ENCODE measurements around the gene MLYCD.
"Not testable (repeated sequence)": the region's sequence is repeated elsewhere in the genome, so short reads cannot be mapped to it uniquely, and the experiment has no call there.

MLYCD gene

DNA sequence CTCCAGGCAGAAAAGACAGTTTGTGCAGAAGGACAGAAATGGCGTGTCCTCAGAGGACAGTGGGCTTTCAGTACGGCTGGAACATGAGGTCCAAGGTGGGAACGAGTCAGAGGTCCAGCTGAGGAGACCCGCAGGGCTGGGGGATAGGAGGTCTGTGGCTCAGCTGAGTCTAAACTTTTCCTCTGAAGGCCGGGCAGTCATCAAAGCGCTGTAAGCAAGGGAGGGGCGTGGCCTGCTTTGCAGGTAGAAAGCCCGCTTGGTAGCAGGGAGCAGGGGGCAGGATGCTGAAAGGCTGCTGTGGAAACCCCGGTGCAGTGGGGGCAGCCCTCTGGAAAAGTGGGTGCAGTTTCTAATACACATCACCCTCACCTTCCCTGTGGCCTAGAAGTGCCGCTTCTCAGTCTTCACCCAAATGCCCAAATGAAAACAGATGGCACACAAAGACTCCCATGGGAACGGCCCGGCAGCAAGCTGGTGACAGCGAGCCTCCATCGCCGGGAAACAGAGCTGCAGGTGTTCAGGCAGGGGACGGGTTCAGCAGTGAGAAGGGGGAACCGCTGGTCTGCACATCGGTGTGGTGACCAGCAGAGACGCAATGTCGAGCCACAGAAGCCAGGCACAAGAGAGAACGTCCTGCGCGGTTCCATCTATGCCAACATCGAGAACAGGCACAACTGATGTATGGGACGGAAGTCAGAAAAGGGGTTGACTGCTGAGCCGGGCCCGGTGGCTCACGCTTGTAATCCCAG is 41.9 kb downstream of the MLYCD start:
- DNase-seq (ENCODE audit: low spot score): no peak

DNA sequence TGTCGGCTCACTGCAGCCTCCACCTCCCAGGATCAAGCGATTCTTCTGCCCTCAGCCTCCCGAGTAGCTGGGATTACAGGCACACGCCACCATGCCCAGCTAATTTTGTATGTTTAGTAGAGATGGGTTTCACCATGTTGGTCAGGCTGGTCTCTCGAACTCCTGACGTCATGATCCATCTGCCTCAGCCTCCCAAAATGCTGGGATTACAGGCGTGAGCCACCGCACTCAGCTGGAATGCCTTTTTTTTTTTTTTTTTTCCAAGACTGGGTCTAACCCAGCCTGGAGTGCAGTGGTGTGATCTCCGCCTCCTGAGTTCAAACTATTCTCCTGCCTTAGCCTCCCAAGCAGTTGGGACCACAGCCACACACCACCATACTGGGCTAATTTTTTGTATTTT is 42.6 kb downstream of the MLYCD start:
- not testable (repeated sequence) for DNase-seq (ENCODE audit: low spot score)

DNA sequence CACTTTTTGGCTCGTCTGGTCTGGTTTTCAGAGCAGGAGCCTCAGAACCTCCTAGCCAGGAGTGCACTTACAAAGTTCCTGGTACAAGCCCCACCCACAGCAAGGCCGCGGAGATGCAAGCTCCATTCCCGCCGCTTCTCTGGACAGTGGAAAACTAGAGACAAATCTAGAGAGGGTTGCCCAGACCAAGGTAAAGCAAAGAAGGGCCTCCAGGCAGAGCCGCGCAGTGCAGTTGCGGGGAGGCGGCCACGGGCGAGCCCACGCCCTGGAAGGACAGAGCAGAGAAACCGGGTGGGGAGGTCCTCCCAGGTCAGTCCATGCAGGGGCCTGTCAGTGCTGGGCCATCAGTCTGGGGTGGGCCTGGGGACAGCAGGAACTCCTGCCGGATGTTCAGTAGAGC is 43.2 kb downstream of the MLYCD start:
- DNase-seq (ENCODE audit: low spot score): no peak

DNA sequence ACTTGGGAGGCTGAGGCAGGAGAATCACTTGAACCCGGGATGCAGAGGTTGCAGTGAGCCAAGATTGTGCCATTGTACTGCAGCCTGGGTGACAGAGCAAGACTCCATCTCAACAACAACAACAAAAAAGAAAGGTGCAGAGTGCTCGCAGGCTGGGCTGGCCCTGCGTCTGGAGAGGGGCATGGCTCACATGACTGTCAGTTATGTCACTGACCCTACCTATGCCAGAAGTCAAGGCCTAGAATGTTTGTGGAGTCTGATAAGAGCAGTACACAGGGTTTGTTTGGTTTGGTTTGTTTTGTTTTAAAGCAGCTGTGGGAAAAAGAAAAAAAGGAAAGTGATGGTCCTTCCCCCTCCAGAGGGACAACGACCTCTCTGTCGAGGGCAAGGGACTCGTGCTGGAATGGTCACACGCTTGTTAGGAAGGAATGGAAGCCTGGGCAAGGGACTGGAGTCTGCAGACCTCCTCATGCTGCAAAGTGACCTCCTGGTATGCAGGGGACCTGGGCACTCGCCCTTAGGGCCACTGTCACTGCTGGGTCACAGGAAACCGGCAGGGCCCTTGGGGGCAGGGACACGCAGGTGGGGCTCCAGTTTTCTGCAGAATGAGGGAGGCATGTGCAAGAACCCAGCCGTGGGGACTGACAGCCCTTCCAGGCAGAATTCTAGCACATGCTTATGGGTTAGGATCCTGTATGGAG is 44.0 kb downstream of the MLYCD start:
- DNase-seq (ENCODE audit: low spot score): no peak

DNA sequence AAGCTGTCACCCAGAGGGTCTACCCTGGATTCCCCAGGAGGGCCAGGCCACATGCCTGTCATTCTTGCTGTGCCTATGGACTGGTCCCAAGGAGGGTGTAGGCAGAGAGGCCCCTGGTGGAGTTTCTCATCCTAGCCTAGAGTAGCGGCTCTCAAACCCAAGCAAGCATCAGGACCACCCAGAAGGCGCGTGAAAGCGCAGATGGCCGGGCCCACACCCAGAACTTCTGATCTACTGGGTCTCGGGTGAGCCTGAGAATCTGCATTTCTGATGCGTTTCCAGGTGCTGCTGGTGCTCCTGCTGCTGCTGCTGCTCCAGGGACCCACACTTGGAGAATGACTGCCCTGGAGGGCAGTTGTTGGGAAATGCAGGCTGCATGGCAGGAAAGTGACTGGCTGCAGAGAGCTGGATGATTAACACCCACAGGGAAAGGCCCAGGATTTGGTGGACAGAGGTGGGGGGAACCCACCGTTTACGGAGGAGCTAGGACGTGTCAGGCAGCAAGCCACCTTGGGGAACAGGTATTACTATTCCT is 44.7 kb downstream of the MLYCD start:
- DNase-seq (ENCODE audit: low spot score): no peak

DNA sequence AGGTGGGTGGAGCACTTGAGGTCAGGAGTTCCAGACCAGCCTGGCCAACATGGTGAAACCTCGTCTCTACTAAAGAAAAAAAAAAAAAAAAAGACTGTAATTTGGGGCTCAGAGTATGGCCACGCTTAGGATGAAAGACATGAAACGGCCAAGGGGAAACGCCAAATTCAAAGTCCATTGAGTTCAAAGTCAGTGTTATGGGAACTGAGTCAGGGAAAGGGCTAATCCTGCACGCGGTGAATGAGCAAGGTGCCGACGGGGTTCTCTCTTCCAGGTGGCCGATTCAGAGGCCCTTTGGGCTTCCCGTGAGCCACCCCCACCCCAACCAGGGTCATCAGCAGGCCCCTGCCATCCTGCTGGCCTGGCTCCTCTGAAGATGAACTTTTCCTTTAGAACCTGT is 46.7 kb downstream of the MLYCD start:
- DNase-seq (ENCODE audit: low spot score): no peak

DNA sequence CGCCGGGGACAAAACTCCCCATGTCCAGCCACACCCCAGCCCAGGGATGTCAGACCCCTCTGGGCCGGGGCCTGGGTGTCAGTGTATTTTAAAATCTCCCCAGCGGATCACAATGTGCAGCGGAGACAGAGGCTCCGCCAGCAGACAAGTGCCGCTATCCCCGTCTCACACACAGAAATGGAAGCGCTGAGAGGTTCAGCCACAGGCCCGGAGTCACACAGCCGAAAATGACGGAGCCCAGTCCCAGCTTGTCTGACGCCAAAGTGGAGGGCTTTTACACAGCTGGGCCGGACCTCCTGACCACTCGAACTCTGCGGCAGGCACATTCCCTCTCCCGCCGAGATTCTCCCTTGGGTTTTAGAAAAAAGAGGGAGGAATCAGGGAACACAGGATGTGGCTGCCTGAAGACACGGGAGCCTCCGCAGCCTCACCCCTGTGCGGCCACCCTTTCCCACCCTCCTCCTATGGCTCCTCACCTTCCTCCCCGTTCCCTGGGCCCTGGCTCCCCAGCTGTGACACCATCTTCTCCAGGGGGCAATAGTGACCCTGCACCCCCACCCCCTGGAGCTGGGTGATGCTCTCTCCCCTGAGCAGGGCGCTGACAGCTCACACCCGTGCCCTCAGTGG is 47.4 kb downstream of the MLYCD start:
- no peak for DNase-seq (ENCODE audit: low spot score)

DNA sequence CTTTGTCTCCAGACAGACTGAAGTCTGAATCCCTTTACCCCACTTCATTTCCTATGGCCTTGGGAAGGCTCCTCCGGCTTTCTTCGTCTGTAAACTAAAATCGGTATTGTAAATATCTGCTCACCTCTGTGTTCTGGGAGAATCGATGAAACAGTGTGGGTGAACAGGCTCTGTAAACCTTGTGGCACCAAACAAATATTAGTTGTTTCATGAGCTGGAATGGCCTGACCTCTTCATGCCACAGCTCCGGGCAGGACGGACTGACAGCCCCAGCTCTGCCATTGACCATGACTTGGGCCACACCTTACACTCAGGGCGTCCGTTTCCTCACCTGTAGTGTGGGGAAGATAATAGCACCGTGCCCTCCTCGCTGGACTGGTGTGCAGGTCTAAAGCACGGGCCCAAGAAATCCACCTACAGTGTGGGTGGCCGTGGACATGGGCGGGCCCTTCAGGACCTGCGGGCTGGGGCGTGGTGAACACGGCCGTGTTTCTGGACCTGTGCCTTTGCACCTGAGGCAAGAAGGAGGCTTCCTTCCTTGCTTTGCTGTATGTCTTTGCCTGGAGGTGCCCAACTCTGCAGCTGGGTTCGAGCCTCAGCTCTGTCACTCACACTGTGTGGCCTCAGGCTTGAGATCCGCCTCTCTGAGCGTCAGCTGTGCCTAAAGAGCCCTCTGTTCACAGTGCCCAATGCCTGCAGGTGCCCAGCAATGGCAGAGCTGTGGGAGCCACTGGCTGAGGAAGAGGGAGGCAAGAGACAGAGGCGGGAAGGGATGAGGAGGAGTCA is 48.1 kb downstream of the MLYCD start:
- no peak for DNase-seq (ENCODE audit: low spot score)

DNA sequence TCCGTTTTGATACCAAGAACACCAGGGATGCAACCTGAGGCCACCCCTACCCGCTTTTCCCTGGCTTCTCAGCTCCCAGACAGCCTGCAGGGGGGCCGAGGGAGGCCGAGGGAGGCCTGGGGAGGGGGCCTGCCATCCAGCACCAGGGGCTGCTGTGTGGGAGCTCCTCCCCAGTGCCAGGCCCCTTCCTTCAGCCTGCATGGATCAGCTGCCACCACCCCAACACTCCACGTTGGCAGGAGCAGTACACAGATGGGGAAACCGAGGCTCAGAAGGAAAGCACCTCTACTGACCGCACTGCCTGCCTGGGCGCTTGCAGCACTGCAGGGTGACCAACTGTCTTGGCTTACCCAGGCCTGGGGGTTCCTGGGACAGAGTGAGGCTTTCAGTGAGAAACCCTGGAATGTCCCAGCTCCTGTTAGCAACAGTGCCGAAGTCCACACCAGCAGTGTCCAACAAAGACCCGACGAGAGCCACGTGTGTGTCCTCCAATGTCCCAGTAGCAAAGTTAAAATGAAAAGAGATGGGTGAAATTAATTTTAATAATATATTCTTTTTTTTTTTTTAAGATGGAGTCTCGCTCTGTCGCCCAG is 48.8 kb downstream of the MLYCD start:
- no peak for DNase-seq (ENCODE audit: low spot score)

DNA sequence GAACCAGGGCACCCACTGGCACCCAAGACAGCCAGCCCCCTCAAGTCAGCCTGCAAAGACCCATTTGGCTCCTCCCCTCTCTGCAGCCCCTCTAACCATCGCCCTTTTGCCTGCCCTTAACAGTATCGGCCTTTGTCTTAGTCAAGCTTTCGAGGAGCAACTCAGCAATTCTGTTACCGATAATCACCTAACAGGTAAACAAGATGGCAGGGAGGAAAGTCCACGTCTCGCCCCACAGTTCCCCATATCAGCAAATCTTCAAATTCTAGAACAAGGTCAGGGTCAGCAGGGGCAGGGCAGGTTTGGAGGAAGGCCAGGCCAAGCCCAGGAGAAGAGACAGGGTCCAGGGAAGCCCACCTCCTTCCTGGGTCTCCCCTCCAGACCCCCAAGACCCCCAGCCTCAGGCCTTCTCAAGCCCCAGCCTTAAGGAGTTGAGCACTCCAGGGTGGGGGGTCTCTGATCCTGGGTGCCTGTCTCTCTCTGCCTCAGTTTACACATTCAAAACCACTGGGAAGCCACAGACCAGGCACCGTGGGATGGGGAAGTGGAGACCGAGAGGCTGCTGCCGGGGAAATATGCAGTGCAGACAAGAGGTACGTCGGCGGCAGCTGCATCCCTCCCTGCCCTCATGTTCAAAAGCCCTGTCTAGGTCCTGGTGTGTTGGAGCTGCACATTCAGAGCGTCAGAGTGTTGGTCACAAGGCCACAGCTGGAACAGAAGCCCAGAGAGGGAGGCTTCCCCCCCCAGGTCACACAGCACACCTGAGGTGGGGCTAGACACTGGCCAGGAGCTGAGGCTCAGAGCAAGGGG is 50.2 kb downstream of the MLYCD start:
- no peak for DNase-seq (ENCODE audit: low spot score)

DNA sequence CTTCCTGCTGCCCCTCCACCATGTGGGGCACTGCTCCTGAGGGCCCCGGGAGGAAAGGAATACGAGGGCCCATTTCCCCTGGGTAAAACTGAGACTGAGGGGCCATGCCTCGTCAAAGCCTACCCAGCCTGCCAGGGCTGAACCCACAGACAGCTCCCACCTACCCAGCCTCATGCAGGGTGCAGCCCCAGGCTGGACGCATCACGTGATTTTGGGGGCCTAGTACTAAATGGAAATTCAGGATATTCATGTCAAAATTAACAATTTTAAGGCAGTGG is 50.7 kb downstream of the MLYCD start:
- DNase-seq (ENCODE audit: low spot score): no peak

DNA sequence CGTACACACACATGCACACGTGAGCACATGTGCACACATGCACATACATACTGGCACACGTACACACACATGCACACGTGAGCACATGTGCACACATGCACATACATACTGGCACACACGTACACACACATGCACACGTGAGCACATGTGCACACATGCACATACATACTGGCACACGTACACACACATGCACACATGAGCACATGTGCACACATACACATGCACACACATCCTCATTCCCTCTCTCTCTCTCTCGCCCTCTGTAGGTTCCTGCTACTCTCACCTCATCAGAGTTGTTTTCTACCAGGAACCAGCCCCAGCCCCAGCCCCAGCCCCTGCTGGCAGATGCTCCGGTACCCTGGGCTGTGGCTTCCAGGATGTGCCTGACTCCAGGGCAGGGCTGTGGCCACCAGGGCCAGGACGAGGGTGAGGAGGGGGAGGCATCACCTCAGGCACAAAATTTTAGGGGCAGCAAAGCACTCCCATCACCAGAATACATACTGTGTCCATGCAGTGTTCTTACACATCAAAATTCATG is 52.0 kb downstream of the MLYCD start:
- not testable (repeated sequence) for DNase-seq (ENCODE audit: low spot score)

DNA sequence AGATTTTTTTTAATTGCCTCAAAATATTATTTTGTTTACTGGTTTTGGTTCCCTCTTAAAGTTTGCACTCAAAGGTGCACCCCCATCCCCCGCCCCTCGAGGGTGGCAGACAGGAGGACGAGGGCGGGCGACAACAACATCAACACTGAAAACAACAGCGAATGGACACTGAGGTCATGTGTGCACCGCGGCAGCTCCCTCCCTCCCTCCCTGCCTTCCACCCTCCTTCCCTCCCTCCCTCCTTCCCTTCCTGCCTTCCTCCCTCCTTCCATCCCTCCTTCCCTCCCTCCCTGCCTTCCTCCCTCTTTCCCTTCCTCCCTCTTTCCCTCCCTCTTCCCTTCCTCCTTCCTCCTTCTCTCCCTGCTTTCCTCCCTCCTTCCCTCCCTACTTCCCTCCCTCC is 52.6 kb downstream of the MLYCD start:
- no peak for DNase-seq (ENCODE audit: low spot score)

DNA sequence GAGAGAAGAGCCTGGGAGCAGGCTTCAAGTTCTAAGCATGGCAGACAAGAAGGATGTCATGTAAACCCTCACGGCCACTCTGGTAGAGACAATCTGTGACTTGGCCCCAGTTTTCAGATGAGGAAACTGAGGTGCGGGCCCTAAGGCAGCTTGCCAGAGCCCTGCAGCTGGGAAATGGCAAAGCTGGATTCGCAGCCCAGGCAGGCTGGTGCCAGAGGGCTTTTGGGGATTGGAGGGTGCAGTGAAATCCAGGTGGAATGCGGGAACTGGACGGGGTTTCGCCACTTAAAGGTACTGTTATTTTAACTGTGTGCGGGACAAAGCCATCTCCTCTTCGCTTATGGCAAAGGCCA is 53.6 kb downstream of the MLYCD start:
- peak; percentile 68 for DNase-seq (ENCODE audit: low spot score)

DNA sequence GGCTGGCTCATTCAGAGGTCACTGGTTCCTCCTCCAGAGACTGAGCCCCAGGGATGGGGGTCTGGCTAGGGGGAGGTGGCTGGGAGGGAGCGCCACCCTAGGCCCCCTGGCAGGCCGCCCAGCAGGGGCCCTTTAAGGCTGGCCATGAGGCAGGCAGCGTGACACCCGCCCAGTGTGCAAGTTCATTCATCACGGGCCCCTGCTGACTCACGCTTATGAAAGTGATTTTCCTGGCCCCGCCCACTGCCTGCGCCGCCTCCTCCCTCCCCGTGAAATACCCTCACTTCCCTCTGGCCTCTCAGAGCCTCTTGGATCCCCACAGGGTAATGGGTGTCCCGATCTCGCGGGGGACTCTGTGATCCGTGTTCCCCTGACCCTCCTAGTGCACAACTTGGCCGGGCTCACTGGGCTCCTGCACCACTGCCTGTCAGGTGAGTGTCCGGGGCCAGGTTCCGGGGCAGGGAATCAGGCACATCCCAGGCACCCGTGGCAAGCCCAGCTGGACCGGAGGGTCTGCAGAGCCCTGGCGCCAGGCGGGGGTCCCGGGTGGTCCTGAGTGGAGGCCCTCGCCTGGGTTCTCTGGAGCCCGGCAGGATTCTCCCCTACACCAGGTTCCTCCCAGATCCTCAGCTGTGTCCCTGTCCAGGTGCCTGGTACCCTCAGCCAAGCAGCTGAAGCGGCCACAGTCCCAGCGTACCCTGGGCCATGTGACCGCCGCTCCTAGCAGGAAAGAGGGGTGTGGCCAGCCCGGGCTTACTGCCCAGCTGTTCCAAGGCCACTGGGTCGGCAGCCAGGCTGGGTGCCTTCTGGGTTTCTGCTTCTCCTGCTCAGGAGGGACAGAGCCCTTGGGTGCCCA is 54.3 kb downstream of the MLYCD start, which contains the start of gene OSGIN1:
Gene OSGIN1 (plus strand): TSS at position 301 of the 856 bp plus-strand sequence. CDS start 4,432 bp downstream, outside the sequence.
- DNase-seq (ENCODE audit: low spot score): peak; percentile 95

DNA sequence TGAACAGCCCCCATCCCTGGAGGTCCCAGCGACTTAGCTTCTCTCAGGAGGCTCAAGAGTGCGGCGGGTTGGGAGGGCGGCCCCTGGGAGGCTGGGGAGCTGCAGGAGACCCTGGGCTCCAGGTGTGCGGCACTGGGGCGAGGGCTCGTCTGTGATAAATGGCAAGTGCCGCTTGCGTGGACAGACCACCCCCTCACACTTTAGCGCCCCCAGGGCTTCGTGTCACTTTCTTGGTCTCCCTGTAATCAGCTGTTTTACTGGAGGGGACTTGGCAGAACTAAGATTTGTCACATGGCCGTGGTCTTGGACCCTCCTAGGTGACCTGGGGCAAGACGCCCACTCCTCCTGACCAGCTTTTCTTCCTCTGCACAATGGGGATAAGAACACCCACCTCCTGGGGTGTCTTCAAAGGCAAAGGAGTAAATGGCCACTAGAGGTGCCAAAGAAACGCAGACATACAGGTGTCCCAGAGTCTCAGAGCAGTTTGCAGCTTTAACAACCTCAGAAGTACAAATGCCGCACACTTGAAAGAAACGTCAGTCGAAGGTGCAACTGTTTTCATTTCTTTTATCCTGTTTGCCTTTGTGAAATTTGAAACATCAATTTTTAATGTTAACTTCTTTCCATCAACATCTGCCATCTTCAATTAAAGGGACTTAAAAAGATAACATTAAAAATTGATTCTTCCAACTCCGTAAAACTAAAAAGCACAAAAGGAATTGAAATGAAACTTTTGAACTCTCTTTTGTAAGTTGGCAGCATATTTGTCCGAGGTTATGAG is 55.1 kb downstream of the MLYCD start:
- peak; percentile 44 for DNase-seq (ENCODE audit: low spot score)

DNA sequence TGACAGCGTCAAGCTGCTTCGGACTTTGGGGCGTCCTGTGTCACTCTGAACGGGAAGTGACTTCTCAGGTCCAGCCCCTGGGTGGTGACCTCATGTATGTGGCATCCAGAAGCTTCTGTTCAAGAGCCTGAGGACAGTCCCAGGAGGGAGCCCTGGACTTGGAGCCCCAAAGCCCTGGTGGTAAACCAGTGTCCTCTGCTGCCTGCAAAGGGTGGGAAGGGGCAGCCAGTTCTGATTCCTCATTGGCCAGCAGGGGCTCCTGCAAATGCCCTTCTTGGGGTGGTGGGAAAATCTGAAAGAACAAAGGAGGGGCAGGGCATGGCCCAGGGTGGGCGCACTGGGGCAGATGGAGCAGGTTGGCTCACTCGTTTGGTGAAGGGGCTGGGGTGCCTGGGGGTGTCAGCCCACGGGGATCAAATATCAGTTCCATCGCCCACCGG is 55.7 kb downstream of the MLYCD start:
- DNase-seq (ENCODE audit: low spot score): peak; percentile 67

DNA sequence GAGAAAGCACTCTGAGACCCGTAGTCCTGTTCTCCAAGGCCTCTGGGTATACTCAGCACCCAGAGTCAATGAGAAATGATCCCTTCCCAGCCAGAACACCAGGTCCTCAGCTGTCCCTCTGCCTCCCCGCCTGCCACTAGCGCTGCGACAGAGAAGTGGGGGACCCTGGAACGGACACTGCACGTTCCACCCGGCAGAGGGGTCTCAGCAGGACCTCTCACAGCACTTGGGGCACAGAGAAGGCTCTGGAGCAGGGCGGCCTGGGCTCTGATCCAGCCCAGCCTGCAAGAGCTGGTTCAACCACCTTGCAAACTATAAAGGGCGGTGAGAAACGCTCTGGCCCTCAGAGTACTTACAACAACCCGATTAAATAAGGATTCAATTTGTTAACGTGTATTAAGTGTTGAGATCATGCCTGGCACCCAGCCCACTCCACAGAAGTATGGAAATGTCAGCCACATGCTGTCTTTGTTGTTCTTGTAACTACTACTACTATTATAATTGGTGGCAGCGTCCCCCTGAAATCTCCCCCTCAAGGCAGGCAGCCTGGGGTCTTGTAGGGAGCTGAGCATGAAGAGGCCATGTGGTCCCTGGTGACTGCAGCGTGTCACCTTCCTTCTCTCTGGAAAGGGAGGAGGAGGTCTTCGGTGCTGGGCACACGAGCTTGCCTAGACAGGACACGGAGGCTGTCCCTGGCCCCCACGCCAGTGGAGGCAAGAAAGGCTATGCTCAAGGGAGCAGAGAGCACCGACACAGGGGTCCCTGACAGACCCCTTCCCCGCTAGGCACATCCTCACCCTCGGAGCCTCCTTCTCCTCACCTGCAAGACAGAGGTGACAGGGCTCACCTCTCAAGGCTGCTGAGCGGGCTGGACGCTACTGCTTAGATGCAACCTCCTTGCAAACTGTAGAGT is 56.6 kb downstream of the MLYCD start:
- no peak for DNase-seq (ENCODE audit: low spot score)
